ENCODE results near the gene NSUN2.

GRCh38 chr5:6673031-6673430, 40.2 kb upstream of the NSUN2 start:
- TF ChIP-seq CTCF (IDR thresholded peaks at IDR 0.05; ENCODE audit: insufficient read depth, low read depth, low read length) = no peak
- no peak for TF ChIP-seq EZH2 (IDR thresholded peaks at IDR 0.05; ENCODE audit: insufficient read depth, low read length)
